Measurements from ENCODE around the gene SPTB.
A peak's percentile ranks its signal among the peaks of the same experiment; 100 is the strongest.

SPTB gene

GRCh38 chr14:64766430-64767151 is 113.1 kb downstream of the SPTB start:
- no peak for DNase-seq (ENCODE audit: low read depth in 3 of 3)

DNA sequence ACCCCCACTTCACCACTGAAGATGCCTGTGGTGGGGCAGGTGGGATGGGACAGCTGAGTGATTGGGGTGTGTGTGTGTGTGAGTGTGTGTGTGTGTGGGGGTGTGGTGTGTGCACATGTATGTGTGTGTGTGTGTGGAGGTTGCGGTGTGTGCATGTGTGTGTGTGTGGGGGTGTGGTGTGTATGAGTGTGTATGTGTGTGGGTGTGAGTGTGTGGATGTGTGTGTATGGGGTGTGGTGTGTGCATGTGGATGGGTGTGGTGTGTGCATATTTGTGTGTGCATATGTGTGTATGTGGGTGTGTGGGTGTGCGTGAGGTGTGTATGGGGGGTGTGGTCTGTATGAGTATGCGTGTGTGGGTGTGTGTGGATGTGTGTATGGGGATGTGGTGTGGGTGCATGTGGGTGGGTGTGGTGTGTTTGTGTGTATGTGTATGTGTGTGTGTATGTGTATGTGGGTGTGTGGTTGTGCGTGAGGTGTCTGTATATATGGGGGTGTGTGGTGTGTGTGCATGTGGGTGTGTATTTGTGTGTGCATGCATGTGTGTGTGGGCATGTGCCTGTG is 113.9 kb downstream of the SPTB start:
- DNase-seq (ENCODE audit: low read depth in 3 of 3): no peak

- DNase-seq (ENCODE audit: low read depth in 3 of 3): peak; percentile 30 to 60 (median 46)
Measured at GRCh38 chr14:64764641-64765520, 114.8 kb downstream of the SPTB start.

GRCh38 chr14:64763801-64764621 is 115.7 kb downstream of the SPTB start:
- DNase-seq (ENCODE audit: low read depth in 3 of 3): no peak

GRCh38 chr14:64763085-64763782 is 116.5 kb downstream of the SPTB start:
- no peak for DNase-seq (ENCODE audit: low read depth in 3 of 3)

GRCh38 chr14:64762044-64763034 is 117.4 kb downstream of the SPTB start:
- peak in 1 of 3 experiments; percentile 19 for DNase-seq (ENCODE audit: low read depth in 3 of 3)

- DNase-seq (ENCODE audit: low read depth in 3 of 3): no peak
Measured at GRCh38 chr14:64761441-64762043, 118.2 kb downstream of the SPTB start.

DNA sequence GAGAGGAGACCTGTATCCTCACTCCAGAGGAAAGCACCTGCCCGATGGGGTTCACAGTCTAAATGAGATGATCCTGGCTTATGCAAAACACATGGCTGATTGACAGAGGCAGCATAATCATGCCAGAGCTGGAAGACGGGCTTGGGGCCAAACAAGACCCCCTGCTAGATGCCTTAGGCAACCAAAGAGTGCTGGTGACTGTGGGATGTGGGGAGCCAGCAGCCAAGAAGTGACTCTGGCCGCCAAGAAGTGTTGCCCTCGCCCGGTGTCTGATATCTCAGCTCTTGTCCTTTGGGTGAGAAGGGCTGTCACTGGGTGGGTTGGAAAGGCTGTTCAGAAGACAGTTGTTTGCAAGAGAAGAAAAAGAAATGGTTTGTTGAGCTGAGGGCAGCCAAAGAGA is 118.8 kb downstream of the SPTB start:
- DNase-seq (ENCODE audit: low read depth in 3 of 3): no peak

GRCh38 chr14:64760146-64760755 is 119.5 kb downstream of the SPTB start:
- DNase-seq (ENCODE audit: low read depth in 3 of 3): peak in 2 of 3 experiments; percentile 26 to 60

GRCh38 chr14:64759555-64759938 is 120.2 kb downstream of the SPTB start:
- no peak for DNase-seq (ENCODE audit: low read depth in 3 of 3)

DNA sequence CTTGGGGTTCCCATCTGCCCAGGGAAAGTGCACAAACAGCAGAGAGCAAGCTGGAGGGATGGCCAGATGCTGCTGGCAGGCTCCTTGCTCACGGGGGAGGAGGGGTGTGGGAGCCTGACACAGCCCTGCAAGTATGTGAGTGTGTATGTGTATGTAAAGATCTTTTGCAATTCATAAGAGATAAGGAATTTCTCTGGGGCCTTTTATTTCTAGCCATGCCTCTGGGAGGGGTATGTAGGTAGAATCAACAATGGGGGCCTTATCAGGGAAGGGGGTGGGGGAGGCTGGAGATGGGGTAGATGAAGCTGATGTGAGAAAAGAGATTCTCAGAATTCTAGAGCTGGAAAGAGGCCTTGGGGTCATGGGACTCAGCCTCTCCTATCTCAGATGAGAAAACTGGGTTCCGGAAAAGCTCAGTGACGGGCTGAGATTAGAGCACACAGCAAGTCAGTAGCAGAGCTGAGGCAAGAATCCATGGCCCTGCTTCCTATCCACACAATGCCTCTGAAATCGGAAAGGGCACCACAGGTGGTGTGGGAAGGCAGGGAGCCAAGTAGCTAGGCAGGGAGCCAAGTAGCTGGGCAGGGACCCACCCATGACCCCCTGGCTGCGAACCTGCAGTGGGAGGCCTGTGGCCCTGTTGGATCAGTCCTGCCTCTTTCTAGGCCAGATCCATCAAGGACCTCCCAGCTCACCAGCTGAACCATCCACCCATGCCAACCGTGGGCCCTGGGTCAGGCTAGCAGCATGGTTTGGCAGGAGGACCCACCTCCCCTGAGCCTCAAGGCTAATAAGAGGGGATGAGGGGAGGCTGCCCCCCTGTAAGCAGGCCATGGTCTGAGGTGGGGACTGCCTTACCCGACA is 120.8 kb downstream of the SPTB start:
- DNase-seq (ENCODE audit: low read depth in 3 of 3): no peak

GRCh38 chr14:64758025-64758521 is 121.6 kb downstream of the SPTB start:
- no peak for DNase-seq (ENCODE audit: low read depth in 3 of 3)

DNA sequence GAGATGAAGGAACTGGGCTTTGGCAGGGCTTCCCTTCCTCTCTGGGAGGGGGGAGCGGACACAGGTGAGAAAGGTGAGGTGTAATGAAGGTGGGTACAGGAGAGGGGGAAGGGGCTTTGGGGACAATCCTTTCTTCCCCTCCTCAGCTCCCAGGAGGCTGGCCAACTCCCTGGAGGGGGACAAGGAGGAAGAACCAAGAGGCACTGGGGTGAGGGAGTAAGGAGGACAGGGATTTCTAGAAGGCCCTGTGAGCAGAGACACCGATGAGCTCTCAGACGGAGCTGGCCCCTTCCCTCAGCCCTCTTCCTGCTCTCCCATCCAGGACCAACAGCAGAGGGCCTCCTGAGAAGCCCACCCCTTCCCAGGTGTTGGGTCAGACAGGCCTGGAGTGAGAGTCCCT is 122.1 kb downstream of the SPTB start:
- DNase-seq (ENCODE audit: low read depth in 3 of 3): no peak

DNA sequence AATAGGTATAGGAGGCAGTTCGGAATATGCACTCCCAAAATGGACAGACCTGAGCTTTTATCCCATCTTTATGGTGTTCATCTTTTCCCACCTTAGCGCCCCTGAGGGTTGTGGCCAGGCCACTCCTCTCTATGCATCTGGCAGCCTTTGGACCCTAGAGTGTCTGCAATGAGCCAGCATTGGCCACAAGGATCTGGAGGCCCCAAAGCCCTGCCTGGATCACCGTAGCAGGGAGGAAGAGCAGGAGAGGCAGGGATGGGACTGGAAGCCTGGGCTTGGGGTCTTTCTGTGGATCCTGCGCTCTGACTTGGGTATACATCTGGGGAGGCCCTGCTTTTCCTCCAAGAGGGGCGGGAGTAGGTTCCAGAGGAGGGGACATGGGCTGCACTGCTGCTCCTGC is 123.0 kb downstream of the SPTB start:
- no peak for DNase-seq (ENCODE audit: low read depth in 3 of 3)

- DNase-seq (ENCODE audit: low read depth in 3 of 3): peak; percentile 28 to 44 (median 43)
Measured at GRCh38 chr14:64755781-64756221, 123.9 kb downstream of the SPTB start.

DNA sequence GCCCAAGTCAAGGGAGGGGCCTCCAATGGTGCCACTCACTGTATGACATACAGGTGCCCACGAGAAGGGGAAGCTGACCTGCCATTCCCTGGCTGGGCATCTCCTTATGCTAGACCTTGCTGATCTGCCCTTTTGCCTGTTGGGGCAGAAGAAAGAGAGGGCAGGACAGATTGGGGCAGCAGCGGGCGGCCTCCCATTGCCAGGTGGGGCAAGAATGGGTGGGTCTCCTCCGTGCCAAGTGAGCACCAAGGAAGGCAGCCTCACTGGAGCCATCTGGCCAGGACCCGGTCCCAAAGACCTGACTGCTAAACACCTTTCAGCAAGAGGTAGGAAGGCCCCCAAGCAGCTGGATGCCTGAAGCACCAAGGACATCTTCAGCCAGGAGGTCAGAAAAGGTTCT is 125.0 kb downstream of the SPTB start:
- DNase-seq (ENCODE audit: low read depth in 3 of 3): no peak

DNA sequence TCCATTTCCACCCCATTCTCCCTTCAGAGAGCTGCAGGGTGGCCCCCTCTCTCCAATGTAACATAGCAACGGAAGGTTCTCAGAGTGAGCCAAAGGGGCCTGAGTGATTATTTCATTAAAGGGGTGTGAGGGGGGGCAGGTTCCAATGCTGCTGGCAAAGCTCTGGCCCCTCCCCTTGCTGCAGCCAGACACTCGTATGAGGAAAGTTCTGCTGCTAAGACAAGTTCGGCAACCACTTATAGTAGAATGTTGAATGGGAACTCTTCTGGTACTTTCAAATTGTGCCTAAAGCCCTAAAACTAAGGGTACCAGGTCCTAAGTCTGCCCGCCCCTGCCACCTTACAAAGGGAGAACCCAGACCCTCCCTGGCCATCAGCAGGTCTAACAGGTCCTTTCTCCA is 125.7 kb downstream of the SPTB start:
- DNase-seq (ENCODE audit: low read depth in 3 of 3): no peak

DNA sequence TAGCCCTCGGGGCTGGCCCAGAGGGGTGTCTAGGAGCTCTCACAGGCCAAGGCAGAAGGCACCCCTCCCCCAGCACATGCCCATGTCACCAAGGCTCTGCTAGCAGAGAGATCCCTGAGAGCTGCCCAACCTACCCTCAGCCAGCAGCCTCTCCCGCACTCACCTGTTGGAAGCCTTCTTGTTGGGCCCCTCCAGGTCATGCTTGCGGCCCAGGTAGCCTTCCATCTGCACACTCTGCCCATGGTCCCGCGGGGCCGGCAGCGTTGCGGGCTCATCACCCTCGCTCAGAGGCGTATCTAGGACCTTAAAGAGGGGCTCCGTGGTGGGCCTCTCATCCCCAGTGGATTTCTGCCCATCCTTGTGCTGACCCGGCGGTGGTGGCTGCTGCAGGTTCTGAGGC is 126.3 kb downstream of the SPTB start:
- DNase-seq (ENCODE audit: low read depth in 3 of 3): no peak

Data from stimulated activated CD4-positive, alpha-beta T cell treated with anti-CD3 and anti-CD28 coated beads, TNF-alpha, amount 100 ng/mL, for 24 hours (primary cell).